ENCODE measurements around the gene RND2. TPM values are rescaled to one million over a fixed set of nuclear protein-coding genes. Genes with fewer than 3 reads are reported as not detected.

The RND2 gene
- total and polyA plus RNA-seq, 2 of the 13 experiments (the other 11 are each of a cell fraction or from before 2014, with no cell fraction given) = 0.05 to 0.11 TPM

DNA sequence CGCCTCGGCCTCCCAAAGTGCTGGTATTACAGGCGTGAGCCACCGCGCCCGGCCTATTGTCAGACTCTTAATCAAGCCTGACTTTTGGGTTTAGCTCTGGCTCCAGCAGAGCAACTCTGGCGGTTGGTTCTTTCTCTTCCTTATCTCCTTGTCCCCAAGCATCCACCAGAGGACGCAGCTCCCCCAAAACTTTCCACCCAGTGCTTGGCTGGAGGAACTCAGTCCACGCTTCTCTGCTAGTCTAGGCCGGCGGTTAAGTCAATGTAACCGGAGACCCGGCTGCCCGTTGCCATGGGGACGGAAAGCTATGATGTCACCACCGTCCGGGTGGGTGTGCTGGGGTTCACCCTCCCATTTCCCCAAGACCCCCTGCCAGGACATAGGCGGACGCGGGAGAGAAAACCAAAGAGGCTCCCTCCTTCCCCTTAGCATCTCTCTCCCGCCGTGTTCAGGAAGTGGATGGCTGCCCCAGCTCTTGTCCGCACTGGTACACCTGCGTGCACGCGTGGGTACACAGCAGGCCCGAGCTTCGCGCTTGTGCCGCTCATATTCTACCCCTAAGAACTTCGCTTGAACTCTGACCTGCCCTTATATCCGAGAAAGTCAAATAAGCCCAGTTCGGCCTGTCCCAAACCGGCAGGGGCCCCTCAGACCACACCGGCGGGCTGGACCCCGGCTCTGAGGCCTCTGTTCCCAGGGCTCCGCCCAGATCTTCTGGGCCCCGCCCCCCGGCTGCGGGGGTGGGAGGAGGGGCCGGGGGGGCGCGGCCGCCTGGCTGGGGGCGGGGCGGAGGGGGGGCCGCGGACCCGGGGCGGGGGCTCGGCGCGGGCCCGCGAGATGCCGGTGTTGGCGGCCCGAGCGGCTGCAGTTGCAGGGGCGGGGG, at the start of gene RND2 (continued):
- TF ChIP-seq, protein P1, sequence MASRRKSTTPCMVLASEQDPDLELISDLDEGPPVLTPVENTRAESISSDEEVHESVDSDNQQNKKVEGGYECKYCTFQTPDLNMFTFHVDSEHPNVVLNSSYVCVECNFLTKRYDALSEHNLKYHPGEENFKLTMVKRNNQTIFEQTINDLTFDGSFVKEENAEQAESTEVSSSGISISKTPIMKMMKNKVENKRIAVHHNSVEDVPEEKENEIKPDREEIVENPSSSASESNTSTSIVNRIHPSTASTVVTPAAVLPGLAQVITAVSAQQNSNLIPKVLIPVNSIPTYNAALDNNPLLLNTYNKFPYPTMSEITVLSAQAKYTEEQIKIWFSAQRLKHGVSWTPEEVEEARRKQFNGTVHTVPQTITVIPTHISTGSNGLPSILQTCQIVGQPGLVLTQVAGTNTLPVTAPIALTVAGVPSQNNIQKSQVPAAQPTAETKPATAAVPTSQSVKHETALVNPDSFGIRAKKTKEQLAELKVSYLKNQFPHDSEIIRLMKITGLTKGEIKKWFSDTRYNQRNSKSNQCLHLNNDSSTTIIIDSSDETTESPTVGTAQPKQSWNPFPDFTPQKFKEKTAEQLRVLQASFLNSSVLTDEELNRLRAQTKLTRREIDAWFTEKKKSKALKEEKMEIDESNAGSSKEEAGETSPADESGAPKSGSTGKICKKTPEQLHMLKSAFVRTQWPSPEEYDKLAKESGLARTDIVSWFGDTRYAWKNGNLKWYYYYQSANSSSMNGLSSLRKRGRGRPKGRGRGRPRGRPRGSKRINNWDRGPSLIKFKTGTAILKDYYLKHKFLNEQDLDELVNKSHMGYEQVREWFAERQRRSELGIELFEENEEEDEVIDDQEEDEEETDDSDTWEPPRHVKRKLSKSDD (CRISPR knock-in tag; IDR thresholded peaks at IDR 0.05; ENCODE audit: low read depth) = peak; percentile 90
- TF ChIP-seq ETV5 (CRISPR knock-in tag; IDR thresholded peaks at IDR 0.05; ENCODE audit: borderline replicate concordance) (peak; percentile 62; the same call in 1 of the 2 replicates), POLR2AphosphoS2 (IDR thresholded peaks at IDR 0.05; ENCODE audit: low read depth, low read length) (no peak), ZNF274 (CRISPR knock-in tag; IDR thresholded peaks at IDR 0.05) (peak; percentile 65), ZFY (CRISPR knock-in tag; IDR thresholded peaks at IDR 0.05) (peak; percentile 65), ZC3H4 (CRISPR knock-in tag; IDR thresholded peaks at IDR 0.05; ENCODE audit: borderline replicate concordance) (no peak), U2AF2 (IDR thresholded peaks at IDR 0.05; ENCODE audit: low read depth, low read length) (peak; percentile 95), TBX2 (CRISPR knock-in tag; IDR thresholded peaks at IDR 0.05; ENCODE audit: borderline replicate concordance) (0 out of 2 replicates have a peak, but pooled peaks have one; percentile 33), XBP1 (CRISPR knock-in tag; IDR thresholded peaks at IDR 0.05) (no peak), HOXA9 (CRISPR knock-in tag; IDR thresholded peaks at IDR 0.05; ENCODE audit: borderline replicate concordance) (no peak), EEA1 (CRISPR knock-in tag; IDR thresholded peaks at IDR 0.05; ENCODE audit: borderline replicate concordance) (no peak), SIN3A (IDR thresholded peaks at IDR 0.05; ENCODE audit: borderline replicate concordance, low read depth, low read length) (peak; percentile 92; the same call in 1 of the 2 replicates), ZBTB38 (CRISPR knock-in tag; IDR thresholded peaks at IDR 0.05) (peak; percentile 89), ZNF841 (CRISPR knock-in tag; IDR thresholded peaks at IDR 0.05; ENCODE audit: borderline replicate concordance) (no peak), CREM (IDR thresholded peaks at IDR 0.05) (peak; percentile 58; the same call in 1 of the 2 replicates), CREM (CRISPR knock-in tag; IDR thresholded peaks at IDR 0.05) (no peak), PHF8 (CRISPR knock-in tag; IDR thresholded peaks at IDR 0.05) (peak; percentile 61), SRSF9 (IDR thresholded peaks at IDR 0.05; ENCODE audit: borderline replicate concordance, insufficient read depth, low read depth, low read length, poor library complexity, severe bottlenecking) (no peak), ZNF746 (CRISPR knock-in tag; IDR thresholded peaks at IDR 0.05) (no peak), TRIM24 (CRISPR knock-in tag; IDR thresholded peaks at IDR 0.05) (no peak), CHD4 (IDR thresholded peaks at IDR 0.05; ENCODE audit: borderline replicate concordance, low read length) (0 out of 2 replicates have a peak, but pooled peaks have one; percentile 38)
- TF ChIP-seq, protein P2, sequence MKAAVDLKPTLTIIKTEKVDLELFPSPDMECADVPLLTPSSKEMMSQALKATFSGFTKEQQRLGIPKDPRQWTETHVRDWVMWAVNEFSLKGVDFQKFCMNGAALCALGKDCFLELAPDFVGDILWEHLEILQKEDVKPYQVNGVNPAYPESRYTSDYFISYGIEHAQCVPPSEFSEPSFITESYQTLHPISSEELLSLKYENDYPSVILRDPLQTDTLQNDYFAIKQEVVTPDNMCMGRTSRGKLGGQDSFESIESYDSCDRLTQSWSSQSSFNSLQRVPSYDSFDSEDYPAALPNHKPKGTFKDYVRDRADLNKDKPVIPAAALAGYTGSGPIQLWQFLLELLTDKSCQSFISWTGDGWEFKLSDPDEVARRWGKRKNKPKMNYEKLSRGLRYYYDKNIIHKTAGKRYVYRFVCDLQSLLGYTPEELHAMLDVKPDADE (CRISPR knock-in tag; IDR thresholded peaks at IDR 0.05) = no peak
- TF ChIP-seq, protein P3, sequence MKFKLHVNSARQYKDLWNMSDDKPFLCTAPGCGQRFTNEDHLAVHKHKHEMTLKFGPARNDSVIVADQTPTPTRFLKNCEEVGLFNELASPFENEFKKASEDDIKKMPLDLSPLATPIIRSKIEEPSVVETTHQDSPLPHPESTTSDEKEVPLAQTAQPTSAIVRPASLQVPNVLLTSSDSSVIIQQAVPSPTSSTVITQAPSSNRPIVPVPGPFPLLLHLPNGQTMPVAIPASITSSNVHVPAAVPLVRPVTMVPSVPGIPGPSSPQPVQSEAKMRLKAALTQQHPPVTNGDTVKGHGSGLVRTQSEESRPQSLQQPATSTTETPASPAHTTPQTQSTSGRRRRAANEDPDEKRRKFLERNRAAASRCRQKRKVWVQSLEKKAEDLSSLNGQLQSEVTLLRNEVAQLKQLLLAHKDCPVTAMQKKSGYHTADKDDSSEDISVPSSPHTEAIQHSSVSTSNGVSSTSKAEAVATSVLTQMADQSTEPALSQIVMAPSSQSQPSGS (CRISPR knock-in tag; IDR thresholded peaks at IDR 0.05) = peak; percentile 97
- TF ChIP-seq, protein P4, sequence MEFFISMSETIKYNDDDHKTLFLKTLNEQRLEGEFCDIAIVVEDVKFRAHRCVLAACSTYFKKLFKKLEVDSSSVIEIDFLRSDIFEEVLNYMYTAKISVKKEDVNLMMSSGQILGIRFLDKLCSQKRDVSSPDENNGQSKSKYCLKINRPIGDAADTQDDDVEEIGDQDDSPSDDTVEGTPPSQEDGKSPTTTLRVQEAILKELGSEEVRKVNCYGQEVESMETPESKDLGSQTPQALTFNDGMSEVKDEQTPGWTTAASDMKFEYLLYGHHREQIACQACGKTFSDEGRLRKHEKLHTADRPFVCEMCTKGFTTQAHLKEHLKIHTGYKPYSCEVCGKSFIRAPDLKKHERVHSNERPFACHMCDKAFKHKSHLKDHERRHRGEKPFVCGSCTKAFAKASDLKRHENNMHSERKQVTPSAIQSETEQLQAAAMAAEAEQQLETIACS (CRISPR knock-in tag; IDR thresholded peaks at IDR 0.05) = no peak

Measured in HepG2 (cell line).